Measurements from ENCODE around the gene MIF. TPM values are rescaled to one million over a fixed set of nuclear protein-coding genes. Genes with fewer than 3 reads are reported as not detected.
"Not testable (repeated sequence)": the region's sequence is repeated elsewhere in the genome, so short reads cannot be mapped to it uniquely, and the experiment has no call there.

MIF gene
- total RNA-seq, 1 donor = 66.7 TPM

GRCh38 chr22:23907423-23907822 lies 13.2 kb downstream of the MIF start:
- not testable (repeated sequence) for H3K4me1 ChIP-seq (ENCODE audit: insufficient read depth, low read length); H3K27me3 ChIP-seq (ENCODE audit: insufficient read depth, low read length); H3K9me3 ChIP-seq (ENCODE audit: low read depth, low read length); H3K4me3 ChIP-seq (ENCODE audit: low read length)

- H3K4me1 ChIP-seq (ENCODE audit: insufficient read depth, low read length) = peaks cover 9% of the 10 kb centered on the region
- H3K27me3 ChIP-seq (ENCODE audit: insufficient read depth, low read length) = no peaks in the 10 kb centered on the region
Measured at GRCh38 chr22:23908587-23909205, 14.5 kb downstream of the MIF start.

GRCh38 chr22:23909296-23909898 lies 15.2 kb downstream of the MIF start:
- Histone ChIP-seq H3K4me3 (ENCODE audit: low read length) (no peak overlapping the region), H3K4me1 (ENCODE audit: insufficient read depth, low read length) (peaks cover 9% of the 10 kb centered on the region), H3K9me3 (ENCODE audit: low read depth, low read length) (no peaks in the 10 kb centered on the region), H3K27me3 (ENCODE audit: insufficient read depth, low read length) (no peaks in the 10 kb centered on the region)

More at GRCh38 chr22:23908587-23909205, 14.5 kb downstream of the MIF start:
- Histone ChIP-seq H3K4me3 (ENCODE audit: low read length) (no peak overlapping the region), H3K9me3 (ENCODE audit: low read depth, low read length) (no peaks in the 10 kb centered on the region)

DNA sequence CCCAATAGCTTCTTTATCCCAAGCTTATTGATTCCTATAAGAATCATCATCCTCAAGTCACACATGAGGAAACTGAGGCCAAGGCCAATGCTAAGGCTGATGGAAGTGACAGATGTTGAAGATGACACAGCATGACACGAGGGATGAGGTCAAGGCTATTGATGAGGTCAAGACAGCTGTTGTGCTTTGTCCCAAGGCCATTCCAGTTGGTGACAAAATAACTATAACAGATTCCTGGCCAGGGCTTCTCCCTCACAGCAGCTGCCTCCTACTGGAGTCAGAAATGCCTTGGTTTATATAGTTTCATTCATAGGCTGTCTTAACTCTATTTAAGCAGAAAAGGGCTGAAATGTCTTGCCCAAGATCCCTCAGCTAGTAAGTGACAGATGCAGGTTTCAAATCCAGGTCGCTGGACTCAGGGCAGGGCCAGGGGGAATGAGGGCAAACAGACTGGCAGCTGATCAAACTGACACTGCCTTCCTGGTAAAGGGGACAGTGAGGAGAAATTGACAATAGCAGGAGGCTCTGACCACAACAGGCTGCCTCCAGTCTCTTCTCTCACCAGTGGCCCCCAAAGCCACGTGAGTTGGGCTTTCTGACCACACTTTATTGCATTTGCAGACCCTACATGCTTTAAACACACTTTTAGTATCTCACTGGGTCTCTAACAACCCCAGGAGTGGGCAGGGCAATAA lies 16.5 kb downstream of the MIF start:
- H3K9me3 ChIP-seq (ENCODE audit: low read depth, low read length) = no peaks in the 10 kb centered on the region

GRCh38 chr22:23911318-23911980 lies 17.3 kb downstream of the MIF start:
- no peaks in the 10 kb centered on the region for H3K9me3 ChIP-seq (ENCODE audit: low read depth, low read length)
- H3K27me3 ChIP-seq (ENCODE audit: insufficient read depth, low read length) = no peaks in the 10 kb centered on the region
- no peak overlapping the region for H3K4me3 ChIP-seq (ENCODE audit: low read length)
- peaks cover 13% of the 10 kb centered on the region for H3K4me1 ChIP-seq (ENCODE audit: insufficient read depth, low read length)

More for the DNA sequence above, 16.5 kb downstream of the MIF start:
- no peaks in the 10 kb centered on the region for H3K27me3 ChIP-seq (ENCODE audit: insufficient read depth, low read length)
- peaks cover 13% of the 10 kb centered on the region for H3K4me1 ChIP-seq (ENCODE audit: insufficient read depth, low read length)
- H3K4me3 ChIP-seq (ENCODE audit: low read length) = no peak overlapping the region

GRCh38 chr22:23912293-23912903 lies 18.2 kb downstream of the MIF start:
- Histone ChIP-seq H3K4me3 (ENCODE audit: low read length) (no peak overlapping the region), H3K9me3 (ENCODE audit: low read depth, low read length) (no peaks in the 10 kb centered on the region), H3K4me1 (ENCODE audit: insufficient read depth, low read length) (peaks cover 13% of the 10 kb centered on the region), H3K27me3 (ENCODE audit: insufficient read depth, low read length) (no peaks in the 10 kb centered on the region)

DNA sequence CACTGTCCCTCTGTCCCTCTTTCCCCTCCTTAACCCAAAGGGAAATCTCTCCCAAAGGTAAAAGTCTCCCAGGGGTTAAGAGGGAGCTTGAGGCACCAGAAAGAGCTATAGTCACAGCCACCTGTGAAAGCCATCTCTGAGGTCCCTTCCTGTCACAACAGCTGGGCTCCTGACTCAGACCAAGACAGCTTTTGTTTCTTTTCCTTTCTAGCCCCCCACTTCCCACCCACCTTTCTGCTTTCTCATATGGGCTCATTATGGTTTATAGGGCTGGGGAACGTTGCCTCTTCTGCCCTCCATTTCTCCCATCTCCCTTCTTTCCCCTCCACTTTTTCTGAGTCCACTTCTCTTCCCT lies 19.1 kb downstream of the MIF start:
- H3K27me3 ChIP-seq (ENCODE audit: insufficient read depth, low read length) = no peaks in the 10 kb centered on the region
- H3K9me3 ChIP-seq (ENCODE audit: low read depth, low read length) = no peaks in the 10 kb centered on the region
- peaks cover 13% of the 10 kb centered on the region for H3K4me1 ChIP-seq (ENCODE audit: insufficient read depth, low read length)
- peak overlapping the region; percentile 56 for H3K4me3 ChIP-seq (ENCODE audit: low read length)

GRCh38 chr22:23913661-23914353 lies 19.6 kb downstream of the MIF start:
- Histone ChIP-seq H3K4me3 (ENCODE audit: low read length) (peak overlapping the region; percentile 56), H3K4me1 (ENCODE audit: insufficient read depth, low read length) (peaks cover 13% of the 10 kb centered on the region), H3K27me3 (ENCODE audit: insufficient read depth, low read length) (no peaks in the 10 kb centered on the region), H3K9me3 (ENCODE audit: low read depth, low read length) (no peaks in the 10 kb centered on the region)

- no peak overlapping the region for H3K4me3 ChIP-seq (ENCODE audit: low read length)
- no peaks in the 10 kb centered on the region for H3K9me3 ChIP-seq (ENCODE audit: low read depth, low read length)
- peaks cover 13% of the 10 kb centered on the region for H3K4me1 ChIP-seq (ENCODE audit: insufficient read depth, low read length)
- no peaks in the 10 kb centered on the region for H3K27me3 ChIP-seq (ENCODE audit: insufficient read depth, low read length)
Measured at GRCh38 chr22:23915290-23915689, 21.1 kb downstream of the MIF start.

DNA sequence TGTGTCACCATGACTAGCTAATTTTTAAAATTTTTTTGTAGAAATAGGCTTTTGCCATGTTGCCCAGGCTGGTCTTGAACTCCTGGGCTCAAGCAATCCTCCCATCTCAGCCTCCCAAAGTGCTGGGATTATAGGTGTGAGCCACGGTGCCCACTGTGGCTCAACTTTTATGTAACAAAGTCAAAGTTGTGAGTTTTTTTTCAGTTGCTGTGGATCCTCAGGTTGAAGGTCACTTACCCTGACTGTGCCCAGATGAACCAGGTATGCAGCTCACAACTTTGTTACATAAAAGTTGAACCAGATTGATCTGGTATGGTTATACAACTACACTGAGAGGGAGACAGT lies 26.1 kb downstream of the MIF start:
- H3K9me3 ChIP-seq (ENCODE audit: low read depth, low read length) = not testable (repeated sequence)

GRCh38 chr22:23921586-23922201 lies 27.5 kb downstream of the MIF start:
- H3K4me1 ChIP-seq (ENCODE audit: insufficient read depth, low read length); H3K27me3 ChIP-seq (ENCODE audit: insufficient read depth, low read length); H3K9me3 ChIP-seq (ENCODE audit: low read depth, low read length); H3K4me3 ChIP-seq (ENCODE audit: low read length): not testable (repeated sequence)

More for the DNA sequence above, 26.1 kb downstream of the MIF start:
- not testable (repeated sequence) for H3K27me3 ChIP-seq (ENCODE audit: insufficient read depth, low read length); H3K4me3 ChIP-seq (ENCODE audit: low read length); H3K4me1 ChIP-seq (ENCODE audit: insufficient read depth, low read length)

DNA sequence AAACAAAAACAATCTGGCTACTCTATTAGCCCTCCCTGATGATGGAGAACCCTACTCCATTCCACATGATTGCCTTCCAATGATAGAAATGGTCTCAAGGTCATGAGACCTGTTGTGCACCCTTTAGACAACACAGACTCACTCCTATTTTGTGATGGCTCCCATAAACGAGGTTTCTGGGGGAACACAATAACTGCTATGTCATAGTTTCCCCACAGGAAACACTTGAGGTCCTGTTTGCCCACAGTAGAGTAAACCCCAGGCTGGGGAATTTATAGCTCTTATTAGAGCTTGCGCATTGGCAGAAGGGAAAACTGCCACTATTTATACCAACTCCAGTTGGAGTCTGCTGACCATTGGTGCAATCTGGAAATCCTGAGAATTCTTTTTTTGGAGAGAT lies 28.7 kb downstream of the MIF start:
- no peak overlapping the region for H3K4me3 ChIP-seq (ENCODE audit: low read length)
- H3K9me3 ChIP-seq (ENCODE audit: low read depth, low read length) = peaks cover 6% of the 10 kb centered on the region
- H3K4me1 ChIP-seq (ENCODE audit: insufficient read depth, low read length) = no peaks in the 10 kb centered on the region
- H3K27me3 ChIP-seq (ENCODE audit: insufficient read depth, low read length) = no peaks in the 10 kb centered on the region

DNA sequence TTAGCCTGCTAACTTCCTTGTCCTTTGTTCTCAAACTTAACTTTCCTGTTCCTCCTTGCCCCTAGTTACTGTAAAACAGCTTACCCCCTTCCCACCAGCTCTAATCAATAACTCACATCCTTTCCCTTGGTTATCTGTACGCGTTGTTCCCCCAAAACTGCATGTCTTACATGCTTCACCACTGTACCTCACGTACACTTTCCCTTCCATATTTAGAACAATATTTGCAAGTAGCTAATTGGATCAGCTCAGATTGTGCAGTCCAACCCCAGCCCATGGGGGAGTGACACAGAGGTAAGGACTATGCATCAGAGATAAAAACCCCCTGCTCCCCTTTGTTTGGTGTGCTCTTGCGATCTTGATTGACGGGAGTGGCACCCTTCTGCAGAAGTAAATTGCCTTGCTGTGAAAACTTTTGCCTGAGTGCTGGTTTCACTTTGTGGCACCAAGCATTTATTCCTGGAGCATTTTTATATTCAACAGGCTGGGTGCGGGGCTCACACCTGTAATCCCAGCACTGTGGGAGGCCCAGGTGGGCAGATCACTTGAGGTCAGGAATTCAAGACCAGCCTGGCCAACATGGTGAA lies 30.9 kb downstream of the MIF start:
- Histone ChIP-seq H3K4me3 (ENCODE audit: low read length) (no peak overlapping the region), H3K9me3 (ENCODE audit: low read depth, low read length) (peaks cover 6% of the 10 kb centered on the region), H3K4me1 (ENCODE audit: insufficient read depth, low read length) (no peaks in the 10 kb centered on the region), H3K27me3 (ENCODE audit: insufficient read depth, low read length) (no peaks in the 10 kb centered on the region)

DNA sequence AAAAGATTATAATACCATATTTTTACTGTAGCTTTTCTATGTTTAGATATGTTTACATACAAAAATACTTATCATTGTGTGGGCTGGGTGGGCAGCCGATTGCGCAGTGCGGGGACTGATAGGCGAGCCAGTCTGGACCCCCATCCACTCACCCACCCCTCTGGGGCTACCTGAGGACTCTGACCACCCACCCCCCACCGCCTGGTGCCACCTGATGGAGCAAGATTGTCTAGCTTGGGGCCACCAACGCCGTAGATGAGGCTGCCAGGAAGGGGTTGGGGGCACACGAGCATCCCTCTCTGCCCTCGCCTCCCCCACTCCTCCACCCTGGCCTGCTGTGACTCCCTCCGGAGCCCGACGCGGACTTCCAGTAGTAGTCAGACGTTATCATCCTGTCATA lies 32.4 kb downstream of the MIF start:
- no peak overlapping the region for H3K4me3 ChIP-seq (ENCODE audit: low read length)
- H3K9me3 ChIP-seq (ENCODE audit: low read depth, low read length) = peaks cover 6% of the 10 kb centered on the region
- H3K4me1 ChIP-seq (ENCODE audit: insufficient read depth, low read length) = no peaks in the 10 kb centered on the region
- H3K27me3 ChIP-seq (ENCODE audit: insufficient read depth, low read length) = no peaks in the 10 kb centered on the region
